ENCODE data around the gene MAPK14. TPM values are rescaled to one million over a fixed set of nuclear protein-coding genes. Genes with fewer than 3 reads are reported as not detected.

MAPK14 gene
- total and polyA plus RNA-seq, 2 experiments from 2014 or later: 41.6 to 96.2 TPM

- no peaks in the 10 kb centered on the region for H3K27me3 ChIP-seq
- no peak overlapping the region for H3K4me3 ChIP-seq
- no peak for TF ChIP-seq CTCF (IDR thresholded peaks at IDR 0.05; ENCODE audit: low read depth, low read length)
- H3K4me1 ChIP-seq (ENCODE audit: low read depth): peaks cover 39% of the 10 kb centered on the region
- H3K27ac ChIP-seq: peak overlapping the region; percentile 73
- no peaks in the 10 kb centered on the region for H3K36me3 ChIP-seq
- peak in 1 of 2 donors; percentile 23 for DNase-seq (ENCODE audit: low read depth in 1 of 2, low spot score in 1 of 2)
- no peaks in the 10 kb centered on the region for H3K9me3 ChIP-seq (ENCODE audit: low read depth)
These were observed 27.3 kb downstream of the MAPK14 start for GRCh38 chr6:36054956-36055355.

- Histone ChIP-seq H3K27ac (no peak overlapping the region), H3K27me3 (no peaks in the 10 kb centered on the region), H3K9me3 (ENCODE audit: low read depth) (no peaks in the 10 kb centered on the region), H3K36me3 (peaks cover 2% of the 10 kb centered on the region), H3K4me3 (no peak overlapping the region), H3K4me1 (ENCODE audit: low read depth) (peaks cover 39% of the 10 kb centered on the region)
- no peak for DNase-seq (ENCODE audit: low read depth in 1 of 2, low spot score in 1 of 2)
- no peak for TF ChIP-seq CTCF (IDR thresholded peaks at IDR 0.05; ENCODE audit: low read depth, low read length)
These were observed 28.6 kb downstream of the MAPK14 start for GRCh38 chr6:36056178-36056577.

GRCh38 chr6:36061236-36061635, 33.6 kb downstream of the MAPK14 start:
- H3K36me3 ChIP-seq: peaks cover 8% of the 10 kb centered on the region
- H3K27ac ChIP-seq: no peak overlapping the region
- H3K4me3 ChIP-seq: no peak overlapping the region
- H3K4me1 ChIP-seq (ENCODE audit: low read depth): peaks cover 21% of the 10 kb centered on the region
- no peak for DNase-seq (ENCODE audit: low read depth in 1 of 2, low spot score in 1 of 2)
- H3K27me3 ChIP-seq: no peaks in the 10 kb centered on the region
- TF ChIP-seq CTCF (IDR thresholded peaks at IDR 0.05; ENCODE audit: low read depth, low read length): no peak
- H3K9me3 ChIP-seq (ENCODE audit: low read depth): no peaks in the 10 kb centered on the region

- Histone ChIP-seq H3K4me3 (no peak overlapping the region), H3K27ac (no peak overlapping the region), H3K27me3 (no peaks in the 10 kb centered on the region), H3K36me3 (peaks cover 8% of the 10 kb centered on the region), H3K4me1 (ENCODE audit: low read depth) (peaks cover 31% of the 10 kb centered on the region), H3K9me3 (ENCODE audit: low read depth) (no peaks in the 10 kb centered on the region)
- DNase-seq (ENCODE audit: low read depth in 1 of 2, low spot score in 1 of 2): no peak
- TF ChIP-seq CTCF (IDR thresholded peaks at IDR 0.05; ENCODE audit: low read depth, low read length): no peak
These were observed 34.6 kb downstream of the MAPK14 start for GRCh38 chr6:36062247-36062646.

GRCh38 chr6:36063318-36064060, 35.9 kb downstream of the MAPK14 start:
- Histone ChIP-seq H3K9me3 (ENCODE audit: low read depth) (no peaks in the 10 kb centered on the region), H3K36me3 (peaks cover 8% of the 10 kb centered on the region), H3K4me1 (ENCODE audit: low read depth) (peaks cover 40% of the 10 kb centered on the region), H3K27me3 (no peaks in the 10 kb centered on the region), H3K4me3 (no peak overlapping the region), H3K27ac (no peak overlapping the region)
- no peak for TF ChIP-seq CTCF (IDR thresholded peaks at IDR 0.05; ENCODE audit: low read depth, low read length)
- DNase-seq (ENCODE audit: low read depth in 1 of 2, low spot score in 1 of 2): no peak
